Mammary epithelial cell (primary cell): ENCODE results near the gene RPS6KA5.

Experiments
- EZH2 ChIP-seq: IDR thresholded peaks from 2 replicates; pipeline ENCODE4 v1.6.1; 2012; ENCODE audit warnings: low read length, inconsistent platforms, borderline replicate concordance
- TF ChIP-seq, protein P1 (sequence below), 2 donors: IDR thresholded peaks in 1 of 2; conservative IDR thresholded peaks in 1 of 2; 2 replicates each; pipeline ENCODE4 v1.5.1; 2011 to 2012; ENCODE audit warnings: inconsistent platforms in 2 of 2, low read length in 2 of 2, mild to moderate bottlenecking in 2 of 2, control low read depth in 1 of 2, low read depth in 1 of 2; ENCODE audit not compliant: insufficient read depth in 1 of 2; ENCODE audit errors: extremely low read depth in 1 of 2

DNA sequence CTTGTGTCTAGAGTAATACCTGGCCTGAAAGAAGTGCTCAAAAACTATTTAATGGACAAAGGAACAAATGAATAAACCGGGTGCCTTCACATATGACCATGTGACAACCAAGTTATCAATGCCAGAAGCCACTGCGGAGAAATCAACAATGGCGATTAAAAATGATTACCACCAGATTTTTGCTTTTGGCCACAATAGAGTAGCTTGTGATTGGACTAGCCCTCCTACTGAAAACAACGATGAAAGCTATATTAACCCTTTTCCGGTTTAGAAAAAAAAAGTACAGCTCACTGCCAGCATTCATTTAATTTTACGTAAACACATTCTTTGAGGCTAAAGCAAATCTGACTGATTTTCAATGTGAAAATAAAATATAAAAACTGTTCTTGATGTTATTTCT is 202.6 kb downstream of the RPS6KA5 start:
- TF ChIP-seq EZH2, result no peak
- TF ChIP-seq, protein P1, sequence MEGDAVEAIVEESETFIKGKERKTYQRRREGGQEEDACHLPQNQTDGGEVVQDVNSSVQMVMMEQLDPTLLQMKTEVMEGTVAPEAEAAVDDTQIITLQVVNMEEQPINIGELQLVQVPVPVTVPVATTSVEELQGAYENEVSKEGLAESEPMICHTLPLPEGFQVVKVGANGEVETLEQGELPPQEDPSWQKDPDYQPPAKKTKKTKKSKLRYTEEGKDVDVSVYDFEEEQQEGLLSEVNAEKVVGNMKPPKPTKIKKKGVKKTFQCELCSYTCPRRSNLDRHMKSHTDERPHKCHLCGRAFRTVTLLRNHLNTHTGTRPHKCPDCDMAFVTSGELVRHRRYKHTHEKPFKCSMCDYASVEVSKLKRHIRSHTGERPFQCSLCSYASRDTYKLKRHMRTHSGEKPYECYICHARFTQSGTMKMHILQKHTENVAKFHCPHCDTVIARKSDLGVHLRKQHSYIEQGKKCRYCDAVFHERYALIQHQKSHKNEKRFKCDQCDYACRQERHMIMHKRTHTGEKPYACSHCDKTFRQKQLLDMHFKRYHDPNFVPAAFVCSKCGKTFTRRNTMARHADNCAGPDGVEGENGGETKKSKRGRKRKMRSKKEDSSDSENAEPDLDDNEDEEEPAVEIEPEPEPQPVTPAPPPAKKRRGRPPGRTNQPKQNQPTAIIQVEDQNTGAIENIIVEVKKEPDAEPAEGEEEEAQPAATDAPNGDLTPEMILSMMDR (conservative IDR thresholded peaks at IDR 0.05 in 1 of 2, IDR thresholded peaks at IDR 0.05 in 1 of 2; ENCODE audit: extremely low read depth in 1 of 2, insufficient read depth in 1 of 2, low read depth in 1 of 2, low read length in 2 of 2), result no peak
